Caco-2 (cell line): Measurements from ENCODE around the gene HBG1. TPM values are rescaled to one million over a fixed set of nuclear protein-coding genes. Genes with fewer than 3 reads are reported as not detected.

Experiments used
- BruUV-seq: library from RNA; stranded (reverse); fragments of 400-500 nt; replicated peaks from 2 replicates; lab custom pipeline; 2021; lab: Mats Ljungman, UMichigan
- CTCF ChIA-PET: fragments of 300-600 bp; sonication (Branson Sonifier 250); formaldehyde crosslinking; loops from one replicate; lab custom pipeline; 2022; ENCODE audit warnings: antibody characterized with exemption; lab: Charles Lee
- POLR2A ChIA-PET: fragments of 300-600 bp; sonication (Branson Sonifier 250); formaldehyde crosslinking; loops from one replicate; lab custom pipeline; 2022; ENCODE audit warnings: antibody characterized with exemption; lab: Charles Lee
- DNase-seq, 2 experiments: peaks; one replicate each; pipeline versions ENCODE4 v3.0.0 to v3.0.0-alpha.2; 2020 to 2022
- H3K27me3 ChIP-seq: replicated peaks from 2 replicates; pipeline ENCODE4 v1.6.0; 2011; ENCODE audit warnings: low read length; ENCODE audit not compliant: control insufficient read depth, insufficient read depth
- H3K36me3 ChIP-seq: 2 replicates; pipeline ENCODE4 v1.5.1; 2011; ENCODE audit warnings: low read length; ENCODE audit not compliant: control insufficient read depth, insufficient read depth
- H3K4me1 ChIP-seq: fragments of 250-450 bp; sonication (Bioruptor Pico); 2 replicates; pipeline ENCODE4 v1.5.1; 2020; ENCODE audit warnings: mild to moderate bottlenecking
- H3K4me3 ChIP-seq: 2 replicates; pipeline ENCODE4 v1.5.1; 2011; ENCODE audit warnings: low read depth, mild to moderate bottlenecking, control low read depth, low read length
- H3K9me3 ChIP-seq: fragments of 250-450 bp; sonication (Bioruptor Pico); 2 replicates; pipeline ENCODE4 v1.5.1; 2020; ENCODE audit warnings: mild to moderate bottlenecking, moderate library complexity
- H3K27ac Mint-ChIP-seq: one replicate; pipeline ENCODE4 v1.8.0; 2022; ENCODE audit warnings: mixed read lengths; ENCODE audit not compliant: unreplicated experiment
- H3K27me3 Mint-ChIP-seq: one replicate; pipeline ENCODE4 v1.8.0; 2022; ENCODE audit warnings: mixed read lengths; ENCODE audit not compliant: insufficient read depth, unreplicated experiment
- H3K36me3 Mint-ChIP-seq: one replicate; pipeline ENCODE4 v1.8.0; 2022; ENCODE audit warnings: mild to moderate bottlenecking, mixed read lengths; ENCODE audit not compliant: insufficient read depth, unreplicated experiment
- H3K4me1 Mint-ChIP-seq: one replicate; pipeline ENCODE4 v1.8.0; 2022; ENCODE audit warnings: low read depth, mixed read lengths; ENCODE audit not compliant: unreplicated experiment
- H3K4me3 Mint-ChIP-seq: one replicate; pipeline ENCODE4 v1.8.0; 2022; ENCODE audit warnings: mild to moderate bottlenecking, moderate library complexity, mixed read lengths; ENCODE audit not compliant: unreplicated experiment
- H3K9me3 Mint-ChIP-seq: one replicate; pipeline ENCODE4 v1.8.0; 2022; ENCODE audit warnings: mixed read lengths; ENCODE audit not compliant: unreplicated experiment
- CTCF ChIP-seq, 2 experiments: fragments of 200-600 bp in 1 of 2; IDR thresholded peaks; 1 replicate in 1 of 2; 2 replicates in 1 of 2; pipeline versions ENCODE4 v1.5.1 to v1.8.0; 2011 to 2022; ENCODE audit warnings: antibody characterized with exemption in 1 of 2, control low read depth in 1 of 2, inconsistent platforms in 1 of 2, low read depth in 1 of 2, low read length in 1 of 2, mild to moderate bottlenecking in 1 of 2, moderate library complexity in 1 of 2; ENCODE audit not compliant: insufficient read depth in 1 of 2, severe bottlenecking in 1 of 2, unreplicated experiment in 1 of 2
- intact Hi-C: fragments of 100-400 bp; cut with micrococcal nuclease; formaldehyde crosslinking; loops from one replicate; pipeline ENCODE4 v1.10.0; 2022; ENCODE audit not compliant: unreplicated experiment
- total RNA-seq: library from RNA; stranded (reverse); gene quantifications from 2 replicates; pipeline ENCODE4 v1.2.3, GENCODE V29; 2022

Gene HBG1
- total RNA-seq, 1 experiment from 2014 or later: not detected

GRCh38 chr11:5225480-5225871 is 24.2 kb downstream of the HBG1 start:
- POLR2A ChIA-PET: no interaction called here
- H3K4me1 Mint-ChIP-seq: no peaks in the 10 kb centered on the region
- no TSS peak for BruUV-seq

GRCh38 chr11:5224538-5225479 is 24.8 kb downstream of the HBG1 start:
- DNase-seq: no peak
- Mint-ChIP-seq H3K4me1 (no peaks in the 10 kb centered on the region), H3K36me3 (no peaks in the 10 kb centered on the region), H3K27me3 (peaks cover 3% of the 10 kb centered on the region), H3K4me3 (no peak overlapping the region), H3K9me3 (peaks cover 9% of the 10 kb centered on the region), H3K27ac (no peak overlapping the region)
- no peaks in the 10 kb centered on the region for H3K27me3 ChIP-seq
- no peak overlapping the region for H3K4me3 ChIP-seq
- no peak for TF ChIP-seq CTCF (IDR thresholded peaks at IDR 0.05; ENCODE audit: insufficient read depth in 1 of 2, low read depth in 1 of 2, low read length in 1 of 2, severe bottlenecking in 1 of 2, unreplicated experiment in 1 of 2)
- intact Hi-C loops: no loop called here
- H3K36me3 ChIP-seq: no peaks in the 10 kb centered on the region
- no TSS peak for BruUV-seq
- H3K9me3 ChIP-seq: no peaks in the 10 kb centered on the region
- no peaks in the 10 kb centered on the region for H3K4me1 ChIP-seq
- ChIA-PET CTCF (no interaction called here), POLR2A (no interaction called here)

More at GRCh38 chr11:5225480-5225871, 24.2 kb downstream of the HBG1 start:
- Histone ChIP-seq H3K4me3 (no peak overlapping the region), H3K4me1 (no peaks in the 10 kb centered on the region), H3K9me3 (no peaks in the 10 kb centered on the region), H3K27me3 (no peaks in the 10 kb centered on the region), H3K36me3 (no peaks in the 10 kb centered on the region)
- no peak for TF ChIP-seq CTCF (IDR thresholded peaks at IDR 0.05; ENCODE audit: insufficient read depth in 1 of 2, low read depth in 1 of 2, low read length in 1 of 2, severe bottlenecking in 1 of 2, unreplicated experiment in 1 of 2)
- no peak for DNase-seq
- Mint-ChIP-seq H3K36me3 (no peaks in the 10 kb centered on the region), H3K27me3 (peaks cover 3% of the 10 kb centered on the region), H3K4me3 (no peak overlapping the region), H3K27ac (no peak overlapping the region), H3K9me3 (peaks cover 6% of the 10 kb centered on the region)
- CTCF ChIA-PET: no interaction called here
- intact Hi-C loops: no loop called here

DNA sequence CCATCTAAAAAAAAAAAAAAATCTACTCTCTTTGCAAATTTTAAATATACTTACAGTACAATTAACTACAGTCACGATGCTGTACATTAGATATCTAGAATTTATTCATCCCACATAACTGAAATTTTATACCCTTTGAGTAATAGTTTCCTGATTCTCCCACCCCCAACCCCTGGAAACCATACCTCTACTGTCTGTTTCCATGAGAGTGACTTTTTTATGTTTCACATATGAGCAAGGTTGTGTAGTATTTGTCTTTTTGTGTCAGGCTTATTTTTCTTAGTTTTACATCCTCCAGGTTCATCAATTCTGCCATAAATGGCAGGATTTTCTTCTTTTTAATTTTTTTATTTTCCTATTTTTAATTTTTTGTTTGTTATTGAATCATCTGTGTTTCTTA is 26.0 kb downstream of the HBG1 start:
- intact Hi-C loops: no loop called here
- no TSS peak for BruUV-seq
- ChIA-PET POLR2A (no interaction called here), CTCF (no interaction called here)
- Histone ChIP-seq H3K4me3 (no peak overlapping the region), H3K36me3 (no peaks in the 10 kb centered on the region), H3K27me3 (no peaks in the 10 kb centered on the region), H3K9me3 (no peaks in the 10 kb centered on the region), H3K4me1 (no peaks in the 10 kb centered on the region)
- Mint-ChIP-seq H3K27ac (no peak overlapping the region), H3K4me3 (no peak overlapping the region), H3K9me3 (peaks cover 9% of the 10 kb centered on the region), H3K4me1 (no peaks in the 10 kb centered on the region), H3K27me3 (peaks cover 3% of the 10 kb centered on the region), H3K36me3 (no peaks in the 10 kb centered on the region)
- DNase-seq: no peak
- no peak for TF ChIP-seq CTCF (IDR thresholded peaks at IDR 0.05; ENCODE audit: insufficient read depth in 1 of 2, low read depth in 1 of 2, low read length in 1 of 2, severe bottlenecking in 1 of 2, unreplicated experiment in 1 of 2)
